SK-N-SH (cell line): ENCODE data around the gene PRKN. TPM values are rescaled to one million over a fixed set of nuclear protein-coding genes. Genes with fewer than 3 reads are reported as not detected.

Source experiments
- CTCF ChIA-PET: fragments of 300-600, 350-600 bp; formaldehyde crosslinking; extraction: SDS; loops from one replicate; lab custom pipeline; 2021; lab: Yijun Ruan, JAX
- POLR2A ChIA-PET: fragments of 350-600 bp; sonication (Branson Sonifier 250); formaldehyde crosslinking; extraction: SDS; loops from one replicate; lab custom pipeline; 2020; ENCODE audit warnings: antibody characterized with exemption, inconsistent platforms; lab: Yijun Ruan, JAX
- DNase-seq: peaks from one replicate; pipeline ENCODE4 v3.0.0; 2012
- H2AFZ ChIP-seq: fragments of 200-600 bp; sonication (generic); 2 replicates; pipeline ENCODE4 v1.8.1; 2016; ENCODE audit warnings: antibody characterized with exemption, mild to moderate bottlenecking, low read depth
- H3F3A ChIP-seq: fragments of 200-600 bp; sonication (generic); replicated peaks from 2 replicates; pipeline ENCODE3; 2016; ENCODE audit warnings: antibody characterized with exemption, mild to moderate bottlenecking; ENCODE audit not compliant: insufficient read depth
- H3K27ac ChIP-seq, 2 experiments: fragments of 200-500 bp in 1 of 2; fragments of 200-600 bp in 1 of 2; sonication (Bioruptor generic) in 1 of 2; sonication (generic), shearing (Covaris generic) in 1 of 2; 2 replicates each; pipeline versions ENCODE4 v1.5.1 to v1.6.1; 2014 to 2016; ENCODE audit warnings: low read depth in 2 of 2, inconsistent platforms in 1 of 2, low read length in 1 of 2, mild to moderate bottlenecking in 1 of 2, mixed read lengths in 1 of 2
- H3K27me3 ChIP-seq: fragments of 200-600 bp; sonication (generic), shearing (Covaris generic); 2 replicates; pipeline ENCODE4 v1.6.1; 2016; ENCODE audit warnings: mixed run types; ENCODE audit not compliant: insufficient read depth
- H3K36me3 ChIP-seq, 2 experiments: fragments of 200-500 bp in 1 of 2; fragments of 200-600 bp in 1 of 2; sonication (Bioruptor generic) in 1 of 2; sonication (generic) in 1 of 2; replicated peaks in 1 of 2; 2 replicates each; pipeline versions ENCODE3 to v1.5.1; 2014 to 2016; ENCODE audit warnings: low read length in 1 of 2, mild to moderate bottlenecking in 1 of 2; ENCODE audit not compliant: insufficient read depth in 2 of 2, control insufficient read depth in 1 of 2
- H3K4me1 ChIP-seq, 2 experiments: fragments of 200-500 bp in 1 of 2; fragments of 200-600 bp in 1 of 2; sonication (Bioruptor generic) in 1 of 2; sonication (generic), shearing (Covaris generic) in 1 of 2; 2 replicates each; pipeline versions ENCODE4 v1.5.1 to v1.6.1; 2014 to 2016; ENCODE audit warnings: low read depth in 1 of 2, low read length in 1 of 2, mixed run types in 1 of 2; ENCODE audit not compliant: insufficient read depth in 2 of 2, control insufficient read depth in 1 of 2
- H3K4me2 ChIP-seq: fragments of 200-600 bp; sonication (generic), shearing (Covaris generic); 2 replicates; pipeline ENCODE4 v1.6.1; 2017; ENCODE audit warnings: mixed run types
- H3K4me3 ChIP-seq, 2 experiments: fragments of 200-500 bp in 1 of 2; fragments of 200-600 bp in 1 of 2; sonication (Bioruptor generic) in 1 of 2; sonication (generic), shearing (Covaris generic) in 1 of 2; 2 replicates each; pipeline versions ENCODE4 v1.5.1 to v1.8.1; 2014 to 2016; ENCODE audit warnings: low read depth in 2 of 2, inconsistent platforms in 1 of 2, low read length in 1 of 2, mild to moderate bottlenecking in 1 of 2, mixed read lengths in 1 of 2, moderate library complexity in 1 of 2
- H3K79me2 ChIP-seq: fragments of 200-600 bp; sonication (generic); 2 replicates; pipeline ENCODE4 v1.8.1; 2017; ENCODE audit warnings: mild to moderate bottlenecking; ENCODE audit not compliant: insufficient read depth
- H3K9ac ChIP-seq: fragments of 200-600 bp; sonication (generic); 2 replicates; pipeline ENCODE4 v1.6.1; 2017; ENCODE audit warnings: mixed run types
- H3K9me2 ChIP-seq: fragments of 200-600 bp; sonication (generic); 2 replicates; pipeline ENCODE4 v1.6.1; 2017; ENCODE audit warnings: mixed run types
- H3K9me3 ChIP-seq: fragments of 200-600 bp; sonication (generic); 2 replicates; pipeline ENCODE4 v1.6.1; 2017; ENCODE audit warnings: mixed run types, mild to moderate bottlenecking, moderate library complexity
- H4K20me1 ChIP-seq: fragments of 200-600 bp; sonication (generic); 2 replicates; pipeline ENCODE4 v1.6.1; 2017; ENCODE audit warnings: mild to moderate bottlenecking, mixed run types; ENCODE audit not compliant: insufficient read depth
- EZH2phosphoT487 ChIP-seq: fragments of 200-600 bp; sonication (generic); IDR thresholded peaks from 2 replicates; pipeline ENCODE4 v1.6.1; 2017; ENCODE audit warnings: low read depth, mixed run types, mild to moderate bottlenecking, antibody characterized with exemption, moderate library complexity, borderline replicate concordance
- FOSL2 ChIP-seq: IDR thresholded peaks from 2 replicates; pipeline ENCODE4 v1.4.0; 2012; ENCODE audit warnings: low read depth, mild to moderate bottlenecking, moderate library complexity, borderline replicate concordance
- FOXM1 ChIP-seq: IDR thresholded peaks from 2 replicates; pipeline ENCODE4 v1.4.0; 2012; ENCODE audit warnings: low read depth, mild to moderate bottlenecking
- GABPA ChIP-seq: IDR thresholded peaks from 2 replicates; pipeline ENCODE4 v1.4.0; 2012; ENCODE audit warnings: low read depth, mild to moderate bottlenecking
- GATA2 ChIP-seq: sonication (generic); formaldehyde crosslinking; IDR thresholded peaks from 2 replicates; pipeline ENCODE4 v1.5.0; 2020; ENCODE audit warnings: mild to moderate bottlenecking, missing genetic modification reagents
- JUND ChIP-seq: IDR thresholded peaks from 2 replicates; pipeline ENCODE4 v1.4.0; 2012
- MAX ChIP-seq: IDR thresholded peaks from 2 replicates; pipeline ENCODE4 v1.4.0; 2012; ENCODE audit warnings: low read depth
- NRF1 ChIP-seq: IDR thresholded peaks from 2 replicates; pipeline ENCODE4 v1.6.1; 2012; ENCODE audit warnings: low read depth, mild to moderate bottlenecking, low read length
- REST ChIP-seq: IDR thresholded peaks from 2 replicates; pipeline ENCODE4 v1.6.1; 2012; ENCODE audit warnings: mild to moderate bottlenecking, low read depth, low read length, moderate library complexity
- RFX5 ChIP-seq: IDR thresholded peaks from 2 replicates; pipeline ENCODE4 v1.6.1; 2012; ENCODE audit warnings: mild to moderate bottlenecking, improper control_type of control experiment, low read length
- RXRA ChIP-seq: IDR thresholded peaks from 2 replicates; pipeline ENCODE4 v1.4.0; 2012; ENCODE audit warnings: low read depth, mild to moderate bottlenecking, borderline replicate concordance
- TAF1 ChIP-seq: IDR thresholded peaks from 2 replicates; pipeline ENCODE4 v1.6.1; 2012; ENCODE audit warnings: low read depth, mild to moderate bottlenecking, low read length, moderate library complexity, borderline replicate concordance
- USF2 ChIP-seq: fragments of 150-350 bp; IDR thresholded peaks from 2 replicates; pipeline ENCODE4 v1.6.1; 2017; ENCODE audit warnings: antibody characterized with exemption, low read length, low read depth, borderline replicate concordance
- YY1 ChIP-seq: IDR thresholded peaks from 2 replicates; pipeline ENCODE4 v1.4.0; 2012; ENCODE audit warnings: low read depth, mild to moderate bottlenecking
- ZBTB33 ChIP-seq: IDR thresholded peaks from 2 replicates; pipeline ENCODE4 v1.4.0; 2012; ENCODE audit warnings: low read depth, borderline replicate concordance
- WGBS: methylation state at CpG from one replicate; pipeline ENCODE4 v1.1.6; 2017; ENCODE audit warnings: low lambda C conversion rate; 5-methylcytosine and 5-hydroxymethylcytosine counted together
- polyA plus RNA-seq, 3 experiments: library from polyadenylated mRNA; depleted of rRNA; stranded (reverse); fragments of >200 nt; gene quantifications; 2 replicates each; pipeline ENCODE4 v1.2.3, GENCODE V29; 2012

Gene PRKN
- polyA plus RNA-seq, 1 of the 3 experiments (the other 2 are of a cell fraction): 0.76 TPM

GRCh38 chr6:162109480-162110050, 618.0 kb downstream of the PRKN start:
- H3K4me3 ChIP-seq: no peak overlapping the region
- H3K27me3 ChIP-seq: no peaks in the 10 kb centered on the region
- H3K79me2 ChIP-seq: no peaks in the 10 kb centered on the region
- no peak overlapping the region for H3K9ac ChIP-seq
- H3K4me1 ChIP-seq: no peaks in the 10 kb centered on the region
- H3F3A ChIP-seq: no peaks in the 10 kb centered on the region
- H3K9me2 ChIP-seq: no peaks in the 10 kb centered on the region
- H3K27ac ChIP-seq: no peak overlapping the region
- H2AFZ ChIP-seq: no peak overlapping the region
- H4K20me1 ChIP-seq: no peaks in the 10 kb centered on the region
- no peaks in the 10 kb centered on the region for H3K36me3 ChIP-seq
- POLR2A ChIA-PET: no interaction called here
- CTCF ChIA-PET: interaction anchor here (1.0 kb wide), 1 partner anchor 17 kb away, joined by 3 read pairs; no protein-coding TSS in a partner anchor
- 47% methylated on average over 2 of the region's 2 CpGs for WGBS
- no peak for TF ChIP-seq GATA2 (CRISPR knock-in tag)
- TF ChIP-seq RFX5: no peak
- TF ChIP-seq MAX: no peak
- TF ChIP-seq USF2: no peak
- no peak for TF ChIP-seq REST
- no peak for TF ChIP-seq ZBTB33
- TF ChIP-seq FOSL2: no peak
- no peak for TF ChIP-seq EZH2phosphoT487
- no peak for TF ChIP-seq GABPA
- TF ChIP-seq FOXM1: no peak
- TF ChIP-seq NRF1: no peak
- TF ChIP-seq JUND: no peak
- TF ChIP-seq TAF1: no peak
- no peak for TF ChIP-seq RXRA
- no peak for TF ChIP-seq YY1
- DNase-seq: no peak
- no peaks in the 10 kb centered on the region for H3K9me3 ChIP-seq
- no peak overlapping the region for H3K4me2 ChIP-seq
